ENCODE results near the gene PRRC2B. TPM values are rescaled to one million over a fixed set of nuclear protein-coding genes. Genes with fewer than 3 reads are reported as not detected.

The PRRC2B gene
- total and polyA plus RNA-seq, 2 of the 8 experiments (the other 6 are each of a cell fraction or from before 2014, with no cell fraction given), result 37.3 to 249 TPM

- H3K27ac ChIP-seq (ENCODE audit: low read depth, low read length), result peak overlapping the region; percentile 85; the same call in 1 of the 2 replicates
- peak overlapping the region; percentile 86 for H2BK5ac ChIP-seq (ENCODE audit: low read depth, low read length)
- no peak overlapping the region for H4K8ac ChIP-seq (ENCODE audit: extremely low read depth, insufficient read depth, low read length)
- ChIA-PET POLR2A (ENCODE audit: partially characterized antibody) (interaction anchor here (0.5 to 6.1 kb wide), 16 partner anchors 8 to 298 kb away, joined by 3 to 78 read pairs (median 4); no protein-coding TSS in a partner anchor), CTCF (ENCODE audit: partially characterized antibody) (interaction anchor here (1.3 to 2.7 kb wide), 5 partner anchors 10 to 46 kb away, joined by 3 to 18 read pairs (median 5); no protein-coding TSS in a partner anchor)
- no peak overlapping the region; the same call in 1 of the 2 replicates for H2BK15ac ChIP-seq (ENCODE audit: low read length)
- 15% methylated on average over 17 of the region's 17 CpGs; no CpG with 5 or more reads in 1 of the 2 experiments for WGBS, 2 experiments (ENCODE audit: extremely low coverage in 1 of 2, insufficient coverage in 1 of 2, insufficient read length in 1 of 2, insufficient replicate concordance in 2 of 2, low coverage in 1 of 2, low lambda C conversion rate in 2 of 2, missing lambda C conversion rate in 1 of 2)
- H4K91ac ChIP-seq (replicated peaks; ENCODE audit: insufficient read length, low read length), result no peak overlapping the region
- no peak overlapping the region for H2BK20ac ChIP-seq (ENCODE audit: low read length)
- peak overlapping the region; percentile 70 to 88 (median 83) for H3K4me3 ChIP-seq (ENCODE audit: extremely low read depth in 1 of 4, insufficient read depth in 2 of 4, low read depth in 3 of 4, low read length in 4 of 4)
- peak overlapping the region; percentile 88 for H3K18ac ChIP-seq (ENCODE audit: extremely low read depth, low read length)
- peaks cover 8 to 28% (median 15%) of the 10 kb centered on the region in 4 experiments for H3K4me1 ChIP-seq (replicated peaks in 1 of 4; ENCODE audit: control insufficient read depth in 3 of 4, insufficient read depth in 4 of 4, low read length in 3 of 4)
- peaks cover 52 to 59% of the 10 kb centered on the region in 2 experiments for H3K79me2 ChIP-seq (ENCODE audit: control insufficient read depth in 1 of 2, insufficient read depth in 2 of 2, low read length in 2 of 2)
- peak overlapping the region; percentile 79 to 85 for H3K4me2 ChIP-seq (ENCODE audit: insufficient read depth in 1 of 2, low read depth in 2 of 2, low read length in 2 of 2)
- H2AFZ ChIP-seq (ENCODE audit: low read length), result no peak overlapping the region
- H4K5ac ChIP-seq (ENCODE audit: insufficient read length, low read depth, low read length), result peak overlapping the region; percentile 55
- no peaks in the 10 kb centered on the region for H3K9me3 ChIP-seq (ENCODE audit: insufficient read depth in 2 of 2, low read depth in 1 of 2, low read length in 1 of 2)
- H3K4ac ChIP-seq (replicated peaks; ENCODE audit: insufficient read length, low read depth, low read length), result peak overlapping the region; percentile 86
- H3K36me3 ChIP-seq (ENCODE audit: control insufficient read depth in 2 of 4, insufficient read depth in 4 of 4, low read length in 3 of 4), result peaks cover 0 to 3% (median 0%) of the 10 kb centered on the region in 4 experiments; a peak in 1 of 8 replicates
- DNase-seq (ENCODE audit: low read depth in 1 of 2, low spot score in 2 of 2) (peak in 1 of 2 experiments; percentile 71), FAIRE-seq (no peak)
- peaks cover 3% of the 10 kb centered on the region; the same call in 1 of the 2 replicates for H3K79me1 ChIP-seq (ENCODE audit: low read depth, low read length)
- no peak overlapping the region; the same call in 1 of the 2 replicates for H2AK5ac ChIP-seq (ENCODE audit: low read depth, low read length)
- H2BK120ac ChIP-seq (replicated peaks; ENCODE audit: low read depth, low read length), result peak overlapping the region; percentile 23
- no peak overlapping the region for H3K56ac ChIP-seq (replicated peaks; ENCODE audit: insufficient read length, low read depth, low read length)
- H3K9ac ChIP-seq (replicated peaks in 1 of 4; ENCODE audit: extremely low read depth in 1 of 4, low read depth in 3 of 4, low read length in 3 of 4), result peak overlapping the region; percentile 76 to 99 (median 81)
- no peak overlapping the region for H3K23ac ChIP-seq (ENCODE audit: insufficient read length)
- H2BK12ac ChIP-seq (ENCODE audit: low read depth, low read length), result peak overlapping the region; percentile 55; the same call in 1 of the 2 replicates
- no peak overlapping the region for H3K14ac ChIP-seq (ENCODE audit: insufficient read length)
- no peaks in the 10 kb centered on the region for H3K27me3 ChIP-seq (replicated peaks in 1 of 4; ENCODE audit: control insufficient read depth in 3 of 4, extremely low read depth in 1 of 4, insufficient read depth in 3 of 4, low read length in 3 of 4)
- H3K23me2 ChIP-seq (ENCODE audit: low read depth, low read length), result peaks cover 13% of the 10 kb centered on the region
- peaks cover 28 to 29% of the 10 kb centered on the region in 2 experiments for H4K20me1 ChIP-seq (replicated peaks in 1 of 2; ENCODE audit: control insufficient read depth in 1 of 2, insufficient read depth in 2 of 2, low read length in 2 of 2)
- TF ChIP-seq HDAC2 (IDR thresholded peaks at IDR 0.05; ENCODE audit: borderline replicate concordance in 1 of 2, low read depth in 2 of 2, low read length in 2 of 2), result 0 out of 4 replicates have a peak, but pooled peaks of 1 of the 2 experiments have one; percentile 31
- no peak for TF ChIP-seq CEBPB (IDR thresholded peaks at IDR 0.05; ENCODE audit: low read depth, low read length)
- peak; percentile 71 for TF ChIP-seq SAP30 (IDR thresholded peaks at IDR 0.05; ENCODE audit: insufficient read depth, insufficient replicate concordance, low read length)
- no peak for TF ChIP-seq CREB1 (IDR thresholded peaks at IDR 0.05)
- TF ChIP-seq RXRA (IDR thresholded peaks at IDR 0.05; ENCODE audit: insufficient read depth, low read depth, low read length), result no peak
- TF ChIP-seq GABPA (IDR thresholded peaks at IDR 0.05; ENCODE audit: borderline replicate concordance, insufficient read depth, low read length), result no peak
- TF ChIP-seq CTCF (IDR thresholded peaks at IDR 0.05; ENCODE audit: control extremely low read depth in 1 of 3, insufficient read depth in 1 of 3, low read depth in 1 of 3, low read length in 3 of 3), result peak in 1 of 3 experiments; percentile 0; a peak in 2 of 4 replicates
Measured at GRCh38 chr9:131395157-131396098, 1.5 kb downstream of the PRRC2B start.

Data from H1 (cell line).